HepG2 (cell line): ENCODE measurements around the gene RDH16. TPM values are rescaled to one million over a fixed set of nuclear protein-coding genes. Genes with fewer than 3 reads are reported as not detected.

ENCODE experiments used
- AHR ChIP-seq: IDR thresholded peaks from 2 replicates; pipeline ENCODE4 v1.6.1; 2018; ENCODE audit warnings: missing genetic modification reagents, missing compliant biosample characterization
- FOSL1 ChIP-seq: sonication (generic); formaldehyde crosslinking; IDR thresholded peaks from 2 replicates; pipeline ENCODE4 v1.9.0; 2021; ENCODE audit warnings: missing genetic modification reagents, borderline replicate concordance
- GABPB1 ChIP-seq: IDR thresholded peaks from 2 replicates; pipeline ENCODE4 v1.6.1; 2016; ENCODE audit warnings: mild to moderate bottlenecking, missing genetic modification reagents, moderate library complexity, missing compliant biosample characterization
- GATAD1 ChIP-seq: IDR thresholded peaks from 2 replicates; pipeline ENCODE4 v1.6.1; 2016; ENCODE audit warnings: missing genetic modification reagents, missing compliant biosample characterization
- IKZF4 ChIP-seq: sonication (generic); formaldehyde crosslinking; IDR thresholded peaks from 2 replicates; pipeline ENCODE4 v1.5.1; 2020; ENCODE audit warnings: borderline replicate concordance, mild to moderate bottlenecking, low read depth, missing genetic modification reagents; ENCODE audit errors: not compliant biosample characterization
- NR2F6 ChIP-seq, 2 experiments: IDR thresholded peaks; 2 replicates each; pipeline ENCODE4 v1.6.1; 2016; ENCODE audit warnings: antibody characterized with exemption in 1 of 2, mild to moderate bottlenecking in 1 of 2
- RBAK ChIP-seq: sonication (generic); formaldehyde crosslinking; IDR thresholded peaks from 2 replicates; pipeline ENCODE4 v1.5.1; 2020; ENCODE audit warnings: mild to moderate bottlenecking, missing genetic modification reagents
- SCMH1 ChIP-seq: sonication (generic); formaldehyde crosslinking; IDR thresholded peaks from 2 replicates; pipeline ENCODE4 v1.9.0; 2021; ENCODE audit warnings: missing genetic modification reagents, mild to moderate bottlenecking, borderline replicate concordance
- SNAI1 ChIP-seq: sonication (generic); formaldehyde crosslinking; IDR thresholded peaks from 2 replicates; pipeline ENCODE4 v1.5.0; 2020; ENCODE audit warnings: mild to moderate bottlenecking, missing genetic modification reagents, borderline replicate concordance
- ZNF253 ChIP-seq: sonication (generic); formaldehyde crosslinking; IDR thresholded peaks from 2 replicates; pipeline ENCODE4 v1.8.0; 2022; ENCODE audit warnings: mild to moderate bottlenecking, missing genetic modification reagents, borderline replicate concordance
- ZNF276 ChIP-seq: sonication (generic); formaldehyde crosslinking; IDR thresholded peaks from 2 replicates; pipeline ENCODE4 v1.4.0; 2020; ENCODE audit warnings: mild to moderate bottlenecking, low read depth, missing genetic modification reagents
- ZNF646 ChIP-seq: sonication (generic); formaldehyde crosslinking; IDR thresholded peaks from 2 replicates; pipeline ENCODE4 v1.9.0; 2021; ENCODE audit warnings: mild to moderate bottlenecking, missing genetic modification reagents
- ZNF770 ChIP-seq: sonication (generic); formaldehyde crosslinking; IDR thresholded peaks from 2 replicates; pipeline ENCODE4 v1.5.0; 2020; ENCODE audit warnings: mild to moderate bottlenecking, missing genetic modification reagents
- polyA plus RNA-seq, 8 experiments: library from polyadenylated mRNA; depleted of rRNA in 3 of 8; stranded (reverse) in 7 of 8; unstranded in 1 of 8; fragments of >200 nt; fragmentation: Illumina TruSeq in 4 of 8; extraction: Trizol in 4 of 8; gene quantifications; 2 replicates each; pipeline versions ENCODE4 v1.2.1 to v1.2.3, GENCODE V29; 2011 to 2016; ENCODE audit warnings: low read depth in 4 of 8, missing spikeins in 1 of 8, mixed read lengths in 1 of 8; ENCODE audit not compliant: insufficient read depth in 1 of 8
- total RNA-seq, 5 experiments: library from RNA; depleted of rRNA; stranded (reverse); fragments of >200 nt; fragmentation: Illumina TruSeq; extraction: Trizol; gene quantifications; 2 replicates each; pipeline ENCODE4 v1.2.3, GENCODE V29; 2016; ENCODE audit warnings: low read depth in 1 of 5
- TF ChIP-seq, protein P1 (sequence below): sonication (generic); formaldehyde crosslinking; IDR thresholded peaks from 2 replicates; pipeline ENCODE4 v1.8.1; 2023; ENCODE audit warnings: mild to moderate bottlenecking, missing genetic modification reagents, borderline replicate concordance
- TF ChIP-seq, protein P2 (sequence below): IDR thresholded peaks from 2 replicates; pipeline ENCODE4 v1.4.0; 2020; ENCODE audit warnings: mild to moderate bottlenecking, missing genetic modification reagents

The RDH16 gene
- total and polyA plus RNA-seq, 2 of the 13 experiments (the other 11 are each of a cell fraction or from before 2014, with no cell fraction given): 0.05 to 0.13 TPM

GRCh38 chr12:57001448-57001906 is 44.1 kb upstream of the RDH16 start (continued):
- TF ChIP-seq ZNF276 (CRISPR knock-in tag) (no peak), ZNF770 (no peak), RBAK (CRISPR knock-in tag) (no peak), NR2F6 (IDR thresholded peaks at IDR 0.05) (peak; percentile 100), NR2F6 (CRISPR knock-in tag; IDR thresholded peaks at IDR 0.05) (peak; percentile 100), AHR (no peak), FOSL1 (CRISPR knock-in tag) (no peak), IKZF4 (CRISPR knock-in tag) (no peak), SCMH1 (CRISPR knock-in tag) (no peak), GATAD1 (peak; percentile 63), ZNF646 (CRISPR knock-in tag) (peak; percentile 62; the same call in 1 of the 2 replicates), SNAI1 (CRISPR knock-in tag) (no peak), GABPB1 (CRISPR knock-in tag) (peak; percentile 54), ZNF253 (CRISPR knock-in tag) (no peak)
- TF ChIP-seq, protein P1, sequence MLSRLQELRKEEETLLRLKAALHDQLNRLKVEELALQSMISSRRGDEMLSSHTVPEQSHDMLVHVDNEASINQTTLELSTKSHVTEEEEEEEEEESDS (CRISPR knock-in tag): no peak
- TF ChIP-seq, protein P2, sequence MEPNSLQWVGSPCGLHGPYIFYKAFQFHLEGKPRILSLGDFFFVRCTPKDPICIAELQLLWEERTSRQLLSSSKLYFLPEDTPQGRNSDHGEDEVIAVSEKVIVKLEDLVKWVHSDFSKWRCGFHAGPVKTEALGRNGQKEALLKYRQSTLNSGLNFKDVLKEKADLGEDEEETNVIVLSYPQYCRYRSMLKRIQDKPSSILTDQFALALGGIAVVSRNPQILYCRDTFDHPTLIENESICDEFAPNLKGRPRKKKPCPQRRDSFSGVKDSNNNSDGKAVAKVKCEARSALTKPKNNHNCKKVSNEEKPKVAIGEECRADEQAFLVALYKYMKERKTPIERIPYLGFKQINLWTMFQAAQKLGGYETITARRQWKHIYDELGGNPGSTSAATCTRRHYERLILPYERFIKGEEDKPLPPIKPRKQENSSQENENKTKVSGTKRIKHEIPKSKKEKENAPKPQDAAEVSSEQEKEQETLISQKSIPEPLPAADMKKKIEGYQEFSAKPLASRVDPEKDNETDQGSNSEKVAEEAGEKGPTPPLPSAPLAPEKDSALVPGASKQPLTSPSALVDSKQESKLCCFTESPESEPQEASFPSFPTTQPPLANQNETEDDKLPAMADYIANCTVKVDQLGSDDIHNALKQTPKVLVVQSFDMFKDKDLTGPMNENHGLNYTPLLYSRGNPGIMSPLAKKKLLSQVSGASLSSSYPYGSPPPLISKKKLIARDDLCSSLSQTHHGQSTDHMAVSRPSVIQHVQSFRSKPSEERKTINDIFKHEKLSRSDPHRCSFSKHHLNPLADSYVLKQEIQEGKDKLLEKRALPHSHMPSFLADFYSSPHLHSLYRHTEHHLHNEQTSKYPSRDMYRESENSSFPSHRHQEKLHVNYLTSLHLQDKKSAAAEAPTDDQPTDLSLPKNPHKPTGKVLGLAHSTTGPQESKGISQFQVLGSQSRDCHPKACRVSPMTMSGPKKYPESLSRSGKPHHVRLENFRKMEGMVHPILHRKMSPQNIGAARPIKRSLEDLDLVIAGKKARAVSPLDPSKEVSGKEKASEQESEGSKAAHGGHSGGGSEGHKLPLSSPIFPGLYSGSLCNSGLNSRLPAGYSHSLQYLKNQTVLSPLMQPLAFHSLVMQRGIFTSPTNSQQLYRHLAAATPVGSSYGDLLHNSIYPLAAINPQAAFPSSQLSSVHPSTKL (CRISPR knock-in tag): peak; percentile 79
